ENCODE results near the gene NTNG2. TPM values are rescaled to one million over a fixed set of nuclear protein-coding genes. Genes with fewer than 3 reads are reported as not detected.
A peak's percentile ranks its signal among the peaks of the same experiment; 100 is the strongest.

The NTNG2 gene
- total and polyA plus RNA-seq, 7 donors = 0.01 to 1.3 (median 0.20) TPM

DNA sequence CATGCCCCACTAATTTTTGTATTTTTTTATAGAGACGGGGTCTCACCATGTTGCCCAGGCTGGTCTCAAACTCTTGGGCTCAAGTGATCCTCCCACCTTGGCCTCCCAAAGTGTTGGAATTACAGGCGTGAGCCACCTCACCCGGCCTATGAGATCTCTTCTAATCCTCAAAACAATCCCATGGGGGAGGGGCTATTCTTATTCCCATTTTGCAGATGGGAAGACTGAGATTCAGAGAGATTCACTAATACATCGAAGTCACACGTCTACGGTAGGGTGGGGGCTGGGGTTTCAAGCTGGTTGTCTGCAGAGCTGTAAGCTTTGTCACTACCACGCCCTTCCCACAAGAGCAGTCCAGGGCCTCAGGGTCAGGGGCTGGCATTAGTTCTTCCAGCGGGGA is 14.0 kb upstream of the NTNG2 start:
- H3K27me3 ChIP-seq (ENCODE audit: insufficient read depth in 3 of 3, low read length in 2 of 3) = peaks cover 0 to 17% (median 0%) of the 10 kb centered on the region in 3 donors
- ATAC-seq = no peak
- H3K9me3 ChIP-seq = no peaks in the 10 kb centered on the region
- no peaks in the 10 kb centered on the region for H3K36me3 ChIP-seq (ENCODE audit: insufficient read depth in 1 of 2, low read depth in 1 of 2)
- no peak overlapping the region for H3K4me3 ChIP-seq
- DNase-seq = no peak
- intact Hi-C loops (cut with DNase I) = no loop called here
- WGBS, 3 donors = 84 to 91% (median 87%) methylated on average over 8 of the region's 8 CpGs
- H3K4me1 ChIP-seq = peaks cover 8% of the 10 kb centered on the region
- TF ChIP-seq, protein P1, sequence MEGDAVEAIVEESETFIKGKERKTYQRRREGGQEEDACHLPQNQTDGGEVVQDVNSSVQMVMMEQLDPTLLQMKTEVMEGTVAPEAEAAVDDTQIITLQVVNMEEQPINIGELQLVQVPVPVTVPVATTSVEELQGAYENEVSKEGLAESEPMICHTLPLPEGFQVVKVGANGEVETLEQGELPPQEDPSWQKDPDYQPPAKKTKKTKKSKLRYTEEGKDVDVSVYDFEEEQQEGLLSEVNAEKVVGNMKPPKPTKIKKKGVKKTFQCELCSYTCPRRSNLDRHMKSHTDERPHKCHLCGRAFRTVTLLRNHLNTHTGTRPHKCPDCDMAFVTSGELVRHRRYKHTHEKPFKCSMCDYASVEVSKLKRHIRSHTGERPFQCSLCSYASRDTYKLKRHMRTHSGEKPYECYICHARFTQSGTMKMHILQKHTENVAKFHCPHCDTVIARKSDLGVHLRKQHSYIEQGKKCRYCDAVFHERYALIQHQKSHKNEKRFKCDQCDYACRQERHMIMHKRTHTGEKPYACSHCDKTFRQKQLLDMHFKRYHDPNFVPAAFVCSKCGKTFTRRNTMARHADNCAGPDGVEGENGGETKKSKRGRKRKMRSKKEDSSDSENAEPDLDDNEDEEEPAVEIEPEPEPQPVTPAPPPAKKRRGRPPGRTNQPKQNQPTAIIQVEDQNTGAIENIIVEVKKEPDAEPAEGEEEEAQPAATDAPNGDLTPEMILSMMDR (IDR thresholded peaks at IDR 0.05) = no peak
- no peak overlapping the region for H3K27ac ChIP-seq

- H3K9me3 ChIP-seq = no peaks in the 10 kb centered on the region
- TF ChIP-seq, protein P1 (IDR thresholded peaks at IDR 0.05) = no peak
- intact Hi-C loops (cut with DNase I) = no loop called here
- peak overlapping the region; percentile 47 for H3K27ac ChIP-seq
- 21 to 47% (median 29%) methylated on average over 10 of the region's 10 CpGs for WGBS, 3 donors
- no peaks in the 10 kb centered on the region for H3K36me3 ChIP-seq (ENCODE audit: insufficient read depth in 1 of 2, low read depth in 1 of 2)
- no peak overlapping the region for H3K4me3 ChIP-seq
- ATAC-seq (peak; percentile 95 to 99 (median 98)), DNase-seq (peak; percentile 53 to 87)
- peaks cover 8% of the 10 kb centered on the region for H3K4me1 ChIP-seq
- H3K27me3 ChIP-seq (ENCODE audit: insufficient read depth in 3 of 3, low read length in 2 of 3) = peaks cover 0 to under 1% (median 0%) of the 10 kb centered on the region in 3 donors
Measured at GRCh38 chr9:132150256-132150655, 11.6 kb upstream of the NTNG2 start.

- Histone ChIP-seq H3K9me3 (no peaks in the 10 kb centered on the region), H3K36me3 (ENCODE audit: insufficient read depth in 1 of 2, low read depth in 1 of 2) (no peaks in the 10 kb centered on the region), H3K27me3 (ENCODE audit: insufficient read depth in 3 of 3, low read length in 2 of 3) (peaks cover 0 to under 1% (median 0%) of the 10 kb centered on the region in 3 donors), H3K27ac (no peak overlapping the region), H3K4me3 (no peak overlapping the region), H3K4me1 (peaks cover 8% of the 10 kb centered on the region)
- WGBS, 3 donors = 84 to 85% (median 85%) methylated on average over 4 of the region's 4 CpGs
- ATAC-seq (no peak), DNase-seq (no peak)
- intact Hi-C loops (cut with DNase I) = no loop called here
- TF ChIP-seq, protein P1 (IDR thresholded peaks at IDR 0.05) = no peak
Measured at GRCh38 chr9:132151118-132151517, 10.7 kb upstream of the NTNG2 start.

GRCh38 chr9:132152231-132152630 is 9.6 kb upstream of the NTNG2 start:
- intact Hi-C loops (cut with DNase I) = no loop called here
- Histone ChIP-seq H3K9me3 (no peaks in the 10 kb centered on the region), H3K27me3 (ENCODE audit: insufficient read depth in 3 of 3, low read length in 2 of 3) (peaks cover 0 to 4% (median 0%) of the 10 kb centered on the region in 3 donors), H3K36me3 (ENCODE audit: insufficient read depth in 1 of 2, low read depth in 1 of 2) (no peaks in the 10 kb centered on the region), H3K27ac (no peak overlapping the region), H3K4me1 (peaks cover 8% of the 10 kb centered on the region), H3K4me3 (no peak overlapping the region)
- TF ChIP-seq, protein P1 (IDR thresholded peaks at IDR 0.05) = no peak
- ATAC-seq = no peak
- 89 to 92% (median 89%) methylated on average over 10 of the region's 10 CpGs for WGBS, 3 donors
- DNase-seq = no peak

Data from psoas muscle (tissue), 8 donors.